ENCODE measurements around the gene RD3L. TPM values are rescaled to one million over a fixed set of nuclear protein-coding genes. Genes with fewer than 3 reads are reported as not detected.

The RD3L gene
- total RNA-seq, 2 experiments from 2014 or later: not detected

GRCh38 chr14:103910262-103910935, 31.9 kb downstream of the RD3L start:
- peak; percentile 83 for TF ChIP-seq CTCF (IDR thresholded peaks at IDR 0.05)
- intact Hi-C loops (cut with micrococcal nuclease): loop anchor here (2.0 kb wide), 1 partner anchor 102 kb away; no protein-coding TSS in a partner anchor
- H3K9me3 Mint-ChIP-seq: no peaks in the 10 kb centered on the region
- CTCF ChIA-PET: interaction anchor here (0.7 to 4.2 kb wide), 29 partner anchors 9 to 253 kb away, joined by 3 to 57 read pairs (median 4); partner anchors contain the start of gene RD3L
- peak overlapping the region; percentile 22 for H3K4me3 Mint-ChIP-seq
- H3K27ac Mint-ChIP-seq: peak overlapping the region; percentile 71
- H3K4me1 Mint-ChIP-seq (ENCODE audit: low read depth): peaks cover 24% of the 10 kb centered on the region
- ATAC-seq (peak; percentile 90), DNase-seq (peak; percentile 84)
- peaks cover 8% of the 10 kb centered on the region for H3K36me3 Mint-ChIP-seq (ENCODE audit: low read depth)
- POLR2A ChIA-PET: interaction anchor here (0.7 to 1.1 kb wide), 2 partner anchors 9 to 10 kb away, joined by 4 read pairs; no protein-coding TSS in a partner anchor
- H3K27me3 Mint-ChIP-seq: no peaks in the 10 kb centered on the region

GRCh38 chr14:103909531-103910261, 32.6 kb downstream of the RD3L start:
- ATAC-seq (no peak), DNase-seq (no peak)
- intact Hi-C loops (cut with micrococcal nuclease): loop anchor here (2.0 kb wide), 1 partner anchor 101 kb away; no protein-coding TSS in a partner anchor
- Mint-ChIP-seq H3K36me3 (ENCODE audit: low read depth) (peaks cover 5% of the 10 kb centered on the region), H3K4me1 (ENCODE audit: low read depth) (peaks cover 24% of the 10 kb centered on the region), H3K27me3 (no peaks in the 10 kb centered on the region), H3K9me3 (no peaks in the 10 kb centered on the region), H3K4me3 (no peak overlapping the region), H3K27ac (peak overlapping the region; percentile 71)
- ChIA-PET POLR2A (interaction anchor here (1.1 to 1.3 kb wide), 2 partner anchors 11 kb away, joined by 4 read pairs; a partner anchor contains a TSS), CTCF (interaction anchor here (0.7 to 4.2 kb wide), 29 partner anchors 9 to 252 kb away, joined by 3 to 57 read pairs (median 4); partner anchors contain the start of gene RD3L)
- TF ChIP-seq CTCF (IDR thresholded peaks at IDR 0.05): no peak

GRCh38 chr14:103908580-103908979, 33.7 kb downstream of the RD3L start:
- Mint-ChIP-seq H3K36me3 (ENCODE audit: low read depth) (peaks cover 4% of the 10 kb centered on the region), H3K27ac (peak overlapping the region; percentile 80), H3K9me3 (no peaks in the 10 kb centered on the region), H3K27me3 (no peaks in the 10 kb centered on the region), H3K4me3 (no peak overlapping the region), H3K4me1 (ENCODE audit: low read depth) (peaks cover 24% of the 10 kb centered on the region)
- DNase-seq: peak; percentile 53
- CTCF ChIA-PET: interaction anchor here (0.6 to 4.2 kb wide), 8 partner anchors 8 to 390 kb away, joined by 3 to 57 read pairs (median 3); no protein-coding TSS in a partner anchor
- intact Hi-C loops (cut with micrococcal nuclease): no loop called here
- POLR2A ChIA-PET: interaction anchor here (0.6 to 1.3 kb wide), 2 partner anchors 12 to 937 kb away, joined by 4 read pairs; a partner anchor contains a TSS
- peak; percentile 67 for ATAC-seq
- TF ChIP-seq CTCF (IDR thresholded peaks at IDR 0.05): no peak

- no peaks in the 10 kb centered on the region for H3K27me3 Mint-ChIP-seq
- intact Hi-C loops (cut with micrococcal nuclease): no loop called here
- CTCF ChIA-PET: interaction anchor here (0.6 to 1.6 kb wide), 6 partner anchors 8 to 362 kb away, joined by 3 to 11 read pairs (median 4); a partner anchor contains a TSS
- H3K4me3 Mint-ChIP-seq: no peak overlapping the region
- peak; percentile 29 for ATAC-seq
- H3K27ac Mint-ChIP-seq: no peak overlapping the region
- H3K9me3 Mint-ChIP-seq: no peaks in the 10 kb centered on the region
- peak; percentile 50 for DNase-seq
- peak; percentile 12 for TF ChIP-seq CTCF (IDR thresholded peaks at IDR 0.05)
- POLR2A ChIA-PET: interaction anchor here (0.8 to 1.4 kb wide), 2 partner anchors 33 to 55 kb away, joined by 3 read pairs; no protein-coding TSS in a partner anchor
- peaks cover 27% of the 10 kb centered on the region for H3K4me1 Mint-ChIP-seq (ENCODE audit: low read depth)
- H3K36me3 Mint-ChIP-seq (ENCODE audit: low read depth): peaks cover 4% of the 10 kb centered on the region
Measured at GRCh38 chr14:103905842-103906456, 36.4 kb downstream of the RD3L start.
